ENCODE data around the gene SPATS2.

DNA sequence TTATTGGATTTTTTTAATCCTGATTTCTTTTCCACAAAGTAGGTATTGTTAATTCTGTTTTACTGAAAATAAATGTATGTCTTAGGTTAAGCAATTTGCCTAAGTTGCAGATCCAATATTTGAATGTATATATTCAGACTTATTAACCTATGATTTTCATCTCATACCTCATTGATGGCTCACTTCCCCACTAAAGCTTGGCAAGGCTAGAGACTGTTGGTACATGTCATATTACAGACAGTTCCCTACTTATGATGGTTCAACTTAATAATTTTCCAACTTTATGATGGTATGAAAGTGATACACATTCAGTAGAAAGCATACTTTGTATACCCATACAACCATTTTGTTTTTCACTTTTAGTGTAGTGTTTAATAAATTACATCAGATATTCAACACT is 138.4 kb downstream of the SPATS2 start:
- TF ChIP-seq, protein P1, sequence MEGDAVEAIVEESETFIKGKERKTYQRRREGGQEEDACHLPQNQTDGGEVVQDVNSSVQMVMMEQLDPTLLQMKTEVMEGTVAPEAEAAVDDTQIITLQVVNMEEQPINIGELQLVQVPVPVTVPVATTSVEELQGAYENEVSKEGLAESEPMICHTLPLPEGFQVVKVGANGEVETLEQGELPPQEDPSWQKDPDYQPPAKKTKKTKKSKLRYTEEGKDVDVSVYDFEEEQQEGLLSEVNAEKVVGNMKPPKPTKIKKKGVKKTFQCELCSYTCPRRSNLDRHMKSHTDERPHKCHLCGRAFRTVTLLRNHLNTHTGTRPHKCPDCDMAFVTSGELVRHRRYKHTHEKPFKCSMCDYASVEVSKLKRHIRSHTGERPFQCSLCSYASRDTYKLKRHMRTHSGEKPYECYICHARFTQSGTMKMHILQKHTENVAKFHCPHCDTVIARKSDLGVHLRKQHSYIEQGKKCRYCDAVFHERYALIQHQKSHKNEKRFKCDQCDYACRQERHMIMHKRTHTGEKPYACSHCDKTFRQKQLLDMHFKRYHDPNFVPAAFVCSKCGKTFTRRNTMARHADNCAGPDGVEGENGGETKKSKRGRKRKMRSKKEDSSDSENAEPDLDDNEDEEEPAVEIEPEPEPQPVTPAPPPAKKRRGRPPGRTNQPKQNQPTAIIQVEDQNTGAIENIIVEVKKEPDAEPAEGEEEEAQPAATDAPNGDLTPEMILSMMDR (conservative IDR thresholded peaks at IDR 0.05; ENCODE audit: low read length), result no peak
- no peak for TF ChIP-seq EZH2phosphoT487 (IDR thresholded peaks at IDR 0.05; ENCODE audit: borderline replicate concordance, low read depth, low read length)
